ENCODE data around the gene USP6NL. TPM values are rescaled to one million over a fixed set of nuclear protein-coding genes. Genes with fewer than 3 reads are reported as not detected.
A peak's percentile ranks its signal among the peaks of the same experiment; 100 is the strongest.

Gene USP6NL
- total RNA-seq, 1 donor from 2014 or later: 21.6 TPM

- intact Hi-C loops (cut with DNase I): no loop called here
- Histone ChIP-seq H3K27me3 (no peaks in the 10 kb centered on the region), H3K27ac (no peak overlapping the region), H3K4me3 (no peak overlapping the region), H3K9me3 (no peaks in the 10 kb centered on the region), H3K4me1 (peaks cover 15% of the 10 kb centered on the region), H3K36me3 (no peaks in the 10 kb centered on the region)
- DNase-seq (no peak), ATAC-seq (no peak)
- TF ChIP-seq CTCF (IDR thresholded peaks at IDR 0.05): no peak
Observed at GRCh38 chr10:11529276-11529903, 82.1 kb downstream of the USP6NL start.

GRCh38 chr10:11528286-11528685, 83.2 kb downstream of the USP6NL start:
- H3K27me3 ChIP-seq: no peaks in the 10 kb centered on the region
- peak overlapping the region; percentile 5 for H3K4me3 ChIP-seq
- H3K27ac ChIP-seq: no peak overlapping the region
- intact Hi-C loops (cut with DNase I): no loop called here
- no peaks in the 10 kb centered on the region for H3K36me3 ChIP-seq
- no peak for DNase-seq
- peaks cover 15% of the 10 kb centered on the region for H3K4me1 ChIP-seq
- no peak for TF ChIP-seq CTCF (IDR thresholded peaks at IDR 0.05)
- ATAC-seq: no peak
- no peaks in the 10 kb centered on the region for H3K9me3 ChIP-seq

GRCh38 chr10:11527691-11528255, 83.7 kb downstream of the USP6NL start:
- H3K27ac ChIP-seq: peak overlapping the region; percentile 32
- H3K4me3 ChIP-seq: peak overlapping the region; percentile 5
- intact Hi-C loops (cut with DNase I): no loop called here
- H3K27me3 ChIP-seq: no peaks in the 10 kb centered on the region
- H3K36me3 ChIP-seq: no peaks in the 10 kb centered on the region
- DNase-seq: no peak
- no peaks in the 10 kb centered on the region for H3K9me3 ChIP-seq
- no peak for TF ChIP-seq CTCF (IDR thresholded peaks at IDR 0.05)
- H3K4me1 ChIP-seq: peaks cover 20% of the 10 kb centered on the region
- ATAC-seq: no peak

GRCh38 chr10:11527068-11527467, 84.4 kb downstream of the USP6NL start:
- H3K4me3 ChIP-seq: no peak overlapping the region
- no peak for DNase-seq
- ATAC-seq: no peak
- no peak overlapping the region for H3K27ac ChIP-seq
- no peaks in the 10 kb centered on the region for H3K9me3 ChIP-seq
- intact Hi-C loops (cut with DNase I): no loop called here
- no peaks in the 10 kb centered on the region for H3K27me3 ChIP-seq
- H3K36me3 ChIP-seq: no peaks in the 10 kb centered on the region
- peaks cover 26% of the 10 kb centered on the region for H3K4me1 ChIP-seq
- no peak for TF ChIP-seq CTCF (IDR thresholded peaks at IDR 0.05)

GRCh38 chr10:11525503-11525902, 85.9 kb downstream of the USP6NL start:
- intact Hi-C loops (cut with DNase I): no loop called here
- no peak for TF ChIP-seq CTCF (IDR thresholded peaks at IDR 0.05)
- Histone ChIP-seq H3K36me3 (no peaks in the 10 kb centered on the region), H3K4me3 (no peak overlapping the region), H3K27me3 (no peaks in the 10 kb centered on the region), H3K4me1 (peaks cover 29% of the 10 kb centered on the region), H3K9me3 (no peaks in the 10 kb centered on the region), H3K27ac (no peak overlapping the region)
- DNase-seq: no peak
- ATAC-seq: peak; percentile 36

Measured in upper lobe of right lung (tissue), 1 donor.